Measurements from ENCODE around the gene DEDD2.

DNA sequence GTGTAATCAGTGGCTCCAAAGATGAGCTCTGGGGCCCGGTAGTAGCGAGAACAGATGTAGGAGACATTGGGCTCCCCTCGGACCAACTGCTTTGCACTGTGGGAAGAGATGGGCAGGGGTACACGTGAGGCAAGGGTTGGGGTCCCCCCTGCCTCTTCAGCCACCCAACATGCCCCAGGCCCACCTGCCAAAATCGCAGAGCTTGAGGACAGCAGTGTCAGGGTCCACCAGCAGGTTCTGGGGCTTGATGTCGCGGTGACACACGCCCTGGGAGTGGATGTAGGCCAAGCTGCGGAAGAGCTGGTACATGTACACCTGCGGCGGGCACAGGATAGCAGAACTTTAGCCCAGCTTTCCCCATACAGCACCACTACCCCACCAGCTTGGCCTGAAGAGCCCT lies 16.9 kb upstream of the DEDD2 start:
- no peak for TF ChIP-seq POLR2A (IDR thresholded peaks at IDR 0.05)
- TF ChIP-seq, protein P1, sequence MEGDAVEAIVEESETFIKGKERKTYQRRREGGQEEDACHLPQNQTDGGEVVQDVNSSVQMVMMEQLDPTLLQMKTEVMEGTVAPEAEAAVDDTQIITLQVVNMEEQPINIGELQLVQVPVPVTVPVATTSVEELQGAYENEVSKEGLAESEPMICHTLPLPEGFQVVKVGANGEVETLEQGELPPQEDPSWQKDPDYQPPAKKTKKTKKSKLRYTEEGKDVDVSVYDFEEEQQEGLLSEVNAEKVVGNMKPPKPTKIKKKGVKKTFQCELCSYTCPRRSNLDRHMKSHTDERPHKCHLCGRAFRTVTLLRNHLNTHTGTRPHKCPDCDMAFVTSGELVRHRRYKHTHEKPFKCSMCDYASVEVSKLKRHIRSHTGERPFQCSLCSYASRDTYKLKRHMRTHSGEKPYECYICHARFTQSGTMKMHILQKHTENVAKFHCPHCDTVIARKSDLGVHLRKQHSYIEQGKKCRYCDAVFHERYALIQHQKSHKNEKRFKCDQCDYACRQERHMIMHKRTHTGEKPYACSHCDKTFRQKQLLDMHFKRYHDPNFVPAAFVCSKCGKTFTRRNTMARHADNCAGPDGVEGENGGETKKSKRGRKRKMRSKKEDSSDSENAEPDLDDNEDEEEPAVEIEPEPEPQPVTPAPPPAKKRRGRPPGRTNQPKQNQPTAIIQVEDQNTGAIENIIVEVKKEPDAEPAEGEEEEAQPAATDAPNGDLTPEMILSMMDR (IDR thresholded peaks at IDR 0.05) = no peak
